Tibial nerve (tissue), 4 donors: ENCODE data around the gene SERPINB5. TPM values are rescaled to one million over a fixed set of nuclear protein-coding genes. Genes with fewer than 3 reads are reported as not detected.

ENCODE experiments used
- DNase-seq, 2 donors: peaks; one replicate each; pipeline ENCODE4 v3.0.0-alpha.2; 2019; ENCODE audit warnings: low spot score in 2 of 2
- H3K27ac ChIP-seq, 4 donors: fragments of 200-600 bp; sonication (generic) in 3 of 4; one replicate each; pipeline ENCODE4 v1.5.1; 2017 to 2019; ENCODE audit warnings: mild to moderate bottlenecking in 1 of 4
- H3K27me3 ChIP-seq, 2 donors: fragments of 200-600 bp; sonication (generic) in 1 of 2; one replicate each; pipeline versions ENCODE4 v1.5.1 to v1.6.0; 2017 to 2019
- H3K36me3 ChIP-seq, 3 donors: fragments of 200-600 bp; sonication (generic); one replicate each; pipeline ENCODE4 v1.5.1; 2018 to 2019
- H3K4me1 ChIP-seq, 4 donors: fragments of 200-600 bp; sonication (generic) in 3 of 4; one replicate each; pipeline ENCODE4 v1.5.1; 2017 to 2019
- H3K4me3 ChIP-seq, 4 donors: fragments of 200-600 bp; sonication (generic) in 3 of 4; one replicate each; pipeline ENCODE4 v1.5.1; 2017 to 2019; ENCODE audit warnings: mild to moderate bottlenecking in 1 of 4, moderate library complexity in 1 of 4
- H3K9me3 ChIP-seq, 4 donors: fragments of 200-600 bp; sonication (generic) in 3 of 4; one replicate each; pipeline ENCODE4 v1.5.1; 2017 to 2019
- EP300 ChIP-seq, 2 donors: sonication (generic); formaldehyde crosslinking; IDR thresholded peaks; one replicate each; pipeline ENCODE4 v1.6.1; 2017; ENCODE audit warnings: antibody characterized with exemption in 2 of 2, mild to moderate bottlenecking in 1 of 2
- POLR2A ChIP-seq, 2 donors: fragments of 450-650 bp; IDR thresholded peaks; one replicate each; pipeline ENCODE4 v1.6.1; 2017; ENCODE audit warnings: antibody characterized with exemption in 2 of 2, mild to moderate bottlenecking in 2 of 2, moderate library complexity in 2 of 2
- WGBS, 2 donors: methylation state at CpG; one replicate each; pipeline ENCODE4 v1.1.5; 2018; 5-methylcytosine and 5-hydroxymethylcytosine counted together
- total RNA-seq, 4 donors: library from RNA; depleted of rRNA; stranded (reverse); fragments of >200 nt; gene quantifications; one replicate each; pipeline ENCODE4 v1.1.0, GENCODE V29; 2016
- TF ChIP-seq, protein P1 (sequence below), 5 experiments: fragments of 200-600 bp in 3 of 5; fragments of 450-650 bp in 2 of 5; sonication (generic) in 3 of 5; IDR thresholded peaks; one replicate each; pipeline ENCODE4 v1.5.1; 2016 to 2019; ENCODE audit warnings: antibody characterized with exemption in 5 of 5, mild to moderate bottlenecking in 3 of 5, moderate library complexity in 2 of 5

SERPINB5 gene
- total RNA-seq, 4 donors from 2014 or later: not detected

DNA sequence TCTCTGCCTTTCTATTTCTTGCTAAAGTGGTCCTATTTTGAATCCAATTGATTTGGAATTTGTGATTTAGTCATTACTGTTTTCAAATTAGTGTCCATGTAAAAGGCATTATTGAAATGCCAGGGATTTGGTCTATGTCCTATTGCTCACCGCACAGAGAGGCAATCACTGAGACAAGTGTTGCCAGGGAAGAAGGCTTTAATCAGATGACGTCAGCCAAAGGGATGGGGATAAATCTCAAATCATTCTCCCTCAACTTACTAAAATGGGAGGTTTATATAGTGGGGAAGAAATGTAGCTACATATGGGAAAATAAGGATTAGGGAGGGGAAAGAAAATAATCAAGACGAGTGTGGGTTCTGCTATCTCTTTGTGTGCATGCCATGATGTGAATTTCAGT lies 75.0 kb downstream of the SERPINB5 start:
- TF ChIP-seq EP300 (IDR thresholded peaks at IDR 0.05) (no peak), POLR2A (IDR thresholded peaks at IDR 0.05) (no peak)
- TF ChIP-seq, protein P1, sequence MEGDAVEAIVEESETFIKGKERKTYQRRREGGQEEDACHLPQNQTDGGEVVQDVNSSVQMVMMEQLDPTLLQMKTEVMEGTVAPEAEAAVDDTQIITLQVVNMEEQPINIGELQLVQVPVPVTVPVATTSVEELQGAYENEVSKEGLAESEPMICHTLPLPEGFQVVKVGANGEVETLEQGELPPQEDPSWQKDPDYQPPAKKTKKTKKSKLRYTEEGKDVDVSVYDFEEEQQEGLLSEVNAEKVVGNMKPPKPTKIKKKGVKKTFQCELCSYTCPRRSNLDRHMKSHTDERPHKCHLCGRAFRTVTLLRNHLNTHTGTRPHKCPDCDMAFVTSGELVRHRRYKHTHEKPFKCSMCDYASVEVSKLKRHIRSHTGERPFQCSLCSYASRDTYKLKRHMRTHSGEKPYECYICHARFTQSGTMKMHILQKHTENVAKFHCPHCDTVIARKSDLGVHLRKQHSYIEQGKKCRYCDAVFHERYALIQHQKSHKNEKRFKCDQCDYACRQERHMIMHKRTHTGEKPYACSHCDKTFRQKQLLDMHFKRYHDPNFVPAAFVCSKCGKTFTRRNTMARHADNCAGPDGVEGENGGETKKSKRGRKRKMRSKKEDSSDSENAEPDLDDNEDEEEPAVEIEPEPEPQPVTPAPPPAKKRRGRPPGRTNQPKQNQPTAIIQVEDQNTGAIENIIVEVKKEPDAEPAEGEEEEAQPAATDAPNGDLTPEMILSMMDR (IDR thresholded peaks at IDR 0.05): no peak
- DNase-seq: no peak
- Histone ChIP-seq H3K4me1 (peaks cover 0 to 17% (median 4%) of the 10 kb centered on the region in 4 donors), H3K4me3 (no peak overlapping the region), H3K27ac (no peak overlapping the region), H3K27me3 (no peaks in the 10 kb centered on the region), H3K9me3 (no peaks in the 10 kb centered on the region), H3K36me3 (no peaks in the 10 kb centered on the region)
- 82 to 89% methylated on average over 3 of the region's 3 CpGs for WGBS, 2 donors

DNA sequence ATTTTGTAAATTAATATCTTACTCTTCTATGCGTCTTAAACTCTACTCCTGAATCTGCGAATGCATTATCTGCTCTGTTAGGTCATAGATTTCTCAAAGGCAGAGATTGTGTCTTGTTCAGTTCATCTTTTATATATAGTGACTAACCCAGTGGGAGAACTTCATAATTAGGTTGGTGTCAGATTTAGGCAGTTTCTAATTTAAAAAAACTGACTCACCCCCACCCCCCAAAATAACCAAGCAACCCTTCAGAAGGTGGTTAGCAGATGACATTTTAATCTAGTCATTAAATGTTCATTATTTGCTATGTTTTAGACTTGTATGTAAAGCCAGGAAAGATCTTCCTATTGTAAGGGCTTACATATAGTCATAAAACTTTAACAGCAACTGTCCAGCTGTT lies 75.8 kb downstream of the SERPINB5 start:
- no peaks in the 10 kb centered on the region for H3K27me3 ChIP-seq
- no peaks in the 10 kb centered on the region for H3K36me3 ChIP-seq
- H3K4me3 ChIP-seq: no peak overlapping the region
- 95 to 98% methylated on average over 2 of the region's 2 CpGs for WGBS, 2 donors
- no peak overlapping the region for H3K27ac ChIP-seq
- no peaks in the 10 kb centered on the region for H3K9me3 ChIP-seq
- H3K4me1 ChIP-seq: peaks cover 0 to 17% (median 4%) of the 10 kb centered on the region in 4 donors
- DNase-seq: no peak
- TF ChIP-seq, protein P1 (IDR thresholded peaks at IDR 0.05): no peak
- no peak for TF ChIP-seq POLR2A (IDR thresholded peaks at IDR 0.05)
- TF ChIP-seq EP300 (IDR thresholded peaks at IDR 0.05): no peak

DNA sequence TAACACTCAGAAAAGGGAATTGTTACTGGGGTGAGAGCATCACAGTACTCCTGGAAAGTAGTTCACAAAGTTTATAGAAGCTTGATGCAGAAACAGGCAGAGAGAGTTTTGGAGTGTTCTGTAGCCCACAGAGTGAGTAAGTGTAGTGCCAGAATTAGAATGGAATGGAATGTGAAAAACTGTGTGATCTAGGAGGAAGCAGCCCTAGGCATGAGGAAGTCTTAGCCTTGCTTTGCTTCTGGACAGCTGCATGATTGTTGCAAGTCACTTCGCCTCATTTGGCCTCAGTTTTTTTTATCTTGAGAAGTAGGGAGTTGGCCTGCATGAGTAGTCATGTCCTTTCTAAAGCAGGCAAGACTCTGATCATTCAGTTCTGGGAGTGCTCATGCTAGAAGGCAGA lies 76.3 kb downstream of the SERPINB5 start:
- peak in 1 of 2 donors; percentile 55 for TF ChIP-seq EP300 (IDR thresholded peaks at IDR 0.05)
- TF ChIP-seq, protein P1 (IDR thresholded peaks at IDR 0.05): no peak
- peak overlapping the region in 1 of 4 donors; percentile 45 for H3K27ac ChIP-seq
- H3K27me3 ChIP-seq: no peaks in the 10 kb centered on the region
- H3K9me3 ChIP-seq: no peaks in the 10 kb centered on the region
- no peaks in the 10 kb centered on the region for H3K36me3 ChIP-seq
- DNase-seq: peak in 1 of 2 donors; percentile 12
- H3K4me3 ChIP-seq: no peak overlapping the region
- 6 to 11% methylated on average over 1 of the region's 1 CpG for WGBS, 2 donors
- H3K4me1 ChIP-seq: peaks cover 0 to 17% (median 4%) of the 10 kb centered on the region in 4 donors

Other genes starting within 250 kb of the SERPINB5 start
- gene BCL2, start 157.2 kb upstream of the SERPINB5 start, total RNA-seq: 10 to 100 TPM; 54.7 to 79.1 (median 67.0) TPM
- 10 to 100 TPM; 44.1 to 62.4 (median 54.8) TPM for gene KDSR, start 109.8 kb upstream of the SERPINB5 start, total RNA-seq
- gene VPS4B, start 54.5 kb upstream of the SERPINB5 start, total RNA-seq: 10 to 100 TPM; 33.4 to 43.2 (median 36.2) TPM
- gene SERPINB12, start 65.4 kb downstream of the SERPINB5 start, total RNA-seq: not detected
- gene SERPINB13, start 110.4 kb downstream of the SERPINB5 start, total RNA-seq: not detected
- gene SERPINB4, start 167.3 kb downstream of the SERPINB5 start, total RNA-seq: not detected
- not detected for gene SERPINB3, start 184.9 kb downstream of the SERPINB5 start, total RNA-seq
- gene SERPINB11, start 226.0 kb downstream of the SERPINB5 start, total RNA-seq: not detected